NCI-H2171 treated with DMSO at 0.1 percent for 48 hours (cell line): ENCODE measurements around the gene BCCIP.

Experiments used
- DNase-seq: peaks from one replicate; lab custom pipeline; 2025; lab: John Stamatoyannopoulos, UW

The BCCIP gene

GRCh38 chr10:125797994-125798662, 25.2 kb upstream of the BCCIP start:
- DNase-seq, result no peak

- no peak for DNase-seq
Measured at GRCh38 chr10:125799451-125800182, 23.7 kb upstream of the BCCIP start.

GRCh38 chr10:125801574-125801973, 21.8 kb upstream of the BCCIP start:
- DNase-seq, result no peak

GRCh38 chr10:125802131-125802530, 21.2 kb upstream of the BCCIP start:
- DNase-seq, result peak; percentile 46

- DNase-seq, result no peak
Measured at GRCh38 chr10:125802739-125803138, 20.6 kb upstream of the BCCIP start.

GRCh38 chr10:125808047-125808446, 15.3 kb upstream of the BCCIP start:
- no peak for DNase-seq

GRCh38 chr10:125811251-125811650, 12.1 kb upstream of the BCCIP start:
- no peak for DNase-seq

GRCh38 chr10:125812128-125812750, 11.1 kb upstream of the BCCIP start:
- DNase-seq, result no peak

GRCh38 chr10:125815764-125816163, 7.6 kb upstream of the BCCIP start:
- DNase-seq, result no peak

GRCh38 chr10:125816548-125816947, 6.8 kb upstream of the BCCIP start:
- no peak for DNase-seq

GRCh38 chr10:125817337-125817946, 5.9 kb upstream of the BCCIP start:
- DNase-seq, result no peak

GRCh38 chr10:125820701-125821100, 2.6 kb upstream of the BCCIP start:
- DNase-seq, result no peak

- peak; percentile 1 for DNase-seq
Measured at GRCh38 chr10:125823663-125824251, 411 bp downstream of the BCCIP start.

- no peak for DNase-seq
Measured at GRCh38 chr10:125824736-125825135, 1.4 kb downstream of the BCCIP start.

GRCh38 chr10:125827133-125827532, 3.8 kb downstream of the BCCIP start:
- no peak for DNase-seq

GRCh38 chr10:125828311-125828710, 5.0 kb downstream of the BCCIP start:
- no peak for DNase-seq

GRCh38 chr10:125836746-125837145, 13.4 kb downstream of the BCCIP start:
- no peak for DNase-seq

GRCh38 chr10:125838802-125839575, 15.6 kb downstream of the BCCIP start:
- no peak for DNase-seq

GRCh38 chr10:125840406-125840805, 17.1 kb downstream of the BCCIP start:
- DNase-seq, result no peak

GRCh38 chr10:125840955-125841354, 17.6 kb downstream of the BCCIP start:
- DNase-seq, result no peak

GRCh38 chr10:125843603-125844329, 20.4 kb downstream of the BCCIP start:
- DNase-seq, result no peak
